GM12873 (cell line): Measurements from ENCODE around the gene MEIS2.

Source experiments
- TF ChIP-seq, protein P1 (sequence below): IDR thresholded peaks from 2 replicates; pipeline ENCODE4 v1.5.1; 2012; ENCODE audit warnings: low read depth, mild to moderate bottlenecking, moderate library complexity, low read length, control low read depth; ENCODE audit not compliant: insufficient read depth; ENCODE audit errors: missing control alignments

Gene MEIS2

GRCh38 chr15:36936613-36937012 lies 163.7 kb downstream of the MEIS2 start:
- TF ChIP-seq, protein P1, sequence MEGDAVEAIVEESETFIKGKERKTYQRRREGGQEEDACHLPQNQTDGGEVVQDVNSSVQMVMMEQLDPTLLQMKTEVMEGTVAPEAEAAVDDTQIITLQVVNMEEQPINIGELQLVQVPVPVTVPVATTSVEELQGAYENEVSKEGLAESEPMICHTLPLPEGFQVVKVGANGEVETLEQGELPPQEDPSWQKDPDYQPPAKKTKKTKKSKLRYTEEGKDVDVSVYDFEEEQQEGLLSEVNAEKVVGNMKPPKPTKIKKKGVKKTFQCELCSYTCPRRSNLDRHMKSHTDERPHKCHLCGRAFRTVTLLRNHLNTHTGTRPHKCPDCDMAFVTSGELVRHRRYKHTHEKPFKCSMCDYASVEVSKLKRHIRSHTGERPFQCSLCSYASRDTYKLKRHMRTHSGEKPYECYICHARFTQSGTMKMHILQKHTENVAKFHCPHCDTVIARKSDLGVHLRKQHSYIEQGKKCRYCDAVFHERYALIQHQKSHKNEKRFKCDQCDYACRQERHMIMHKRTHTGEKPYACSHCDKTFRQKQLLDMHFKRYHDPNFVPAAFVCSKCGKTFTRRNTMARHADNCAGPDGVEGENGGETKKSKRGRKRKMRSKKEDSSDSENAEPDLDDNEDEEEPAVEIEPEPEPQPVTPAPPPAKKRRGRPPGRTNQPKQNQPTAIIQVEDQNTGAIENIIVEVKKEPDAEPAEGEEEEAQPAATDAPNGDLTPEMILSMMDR, result no peak

DNA sequence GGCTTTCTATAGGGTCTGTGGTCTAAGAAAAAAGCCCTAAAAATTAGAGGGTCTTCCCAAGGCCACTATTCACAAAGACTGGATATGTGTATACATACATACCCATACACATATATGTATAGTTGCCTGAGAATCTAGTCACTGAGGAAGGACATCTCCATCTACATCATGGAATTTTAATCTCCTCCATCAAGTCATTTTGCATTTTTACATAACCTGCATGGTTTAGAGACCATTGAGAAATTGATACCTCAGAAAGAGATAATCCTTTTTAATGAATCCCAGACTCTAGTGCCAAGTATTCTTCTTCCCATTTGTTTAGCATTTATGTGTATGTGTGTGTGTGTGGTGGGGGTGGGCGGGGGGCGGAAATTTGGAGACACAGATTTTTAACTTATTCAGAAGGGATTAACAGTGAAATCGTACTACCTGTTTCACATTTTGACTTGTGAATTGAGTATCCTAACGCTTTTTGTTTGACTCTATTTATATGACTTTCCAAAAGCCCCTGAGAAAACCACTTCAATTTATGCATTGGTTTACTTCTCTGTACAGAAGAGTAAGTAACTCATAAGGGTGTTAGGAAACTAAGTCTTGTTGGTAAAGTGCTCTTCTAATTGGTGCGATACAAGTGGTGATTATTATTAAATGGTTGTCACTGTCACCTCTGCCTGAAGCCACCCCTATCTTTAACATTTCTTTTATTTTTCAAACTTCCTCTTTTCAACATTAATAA lies 166.9 kb downstream of the MEIS2 start:
- TF ChIP-seq, protein P1, result no peak

GRCh38 chr15:36932070-36932469 lies 168.3 kb downstream of the MEIS2 start:
- TF ChIP-seq, protein P1, result no peak

GRCh38 chr15:36931434-36931833 lies 168.9 kb downstream of the MEIS2 start:
- TF ChIP-seq, protein P1, result no peak

GRCh38 chr15:36926427-36926825 lies 173.9 kb downstream of the MEIS2 start:
- TF ChIP-seq, protein P1, result no peak

DNA sequence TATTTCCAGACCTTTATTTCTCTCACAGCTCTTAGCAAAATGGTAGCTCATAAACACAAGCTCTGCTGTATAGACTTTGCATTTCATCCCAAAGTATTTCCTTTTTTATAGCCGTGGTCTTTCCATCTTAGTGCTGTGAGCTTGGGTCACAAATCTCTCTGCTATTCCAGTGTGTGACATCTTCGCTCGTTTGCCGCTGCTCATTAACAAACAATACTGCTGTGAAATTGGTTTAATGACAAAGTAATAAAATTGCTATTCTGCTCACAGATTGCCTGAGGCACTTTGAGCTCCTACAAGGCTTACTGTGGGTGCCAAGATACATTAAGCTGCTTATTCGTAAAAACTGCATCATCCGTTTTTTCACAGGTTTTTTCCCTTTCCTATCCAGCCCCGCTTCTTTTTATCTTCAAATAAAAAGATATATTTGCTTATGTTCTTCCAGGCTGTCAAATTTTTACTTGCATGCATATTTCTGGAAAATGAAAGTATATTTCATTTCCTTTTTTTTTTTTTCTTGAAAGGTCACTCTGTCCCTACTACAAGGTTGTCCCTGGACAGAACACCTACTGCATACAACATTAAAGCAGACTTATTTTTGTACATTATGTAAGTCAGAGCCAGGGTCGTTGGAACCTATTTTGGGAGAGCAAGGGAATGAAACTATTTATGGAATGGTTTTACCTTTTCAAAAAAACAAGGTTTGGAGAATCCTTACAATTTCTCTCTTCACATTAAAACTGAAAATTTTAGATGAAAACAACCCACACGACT lies 174.5 kb downstream of the MEIS2 start:
- TF ChIP-seq, protein P1, result no peak

- TF ChIP-seq, protein P1, result no peak
These were observed 175.3 kb downstream of the MEIS2 start for GRCh38 chr15:36925049-36925448.
